Keratinocyte (primary cell): ENCODE results near the gene AUH. TPM values are rescaled to one million over a fixed set of nuclear protein-coding genes. Genes with fewer than 3 reads are reported as not detected.

Experiments
- DNase-seq: peaks from one replicate; pipeline ENCODE4 v3.0.0-alpha.2; 2011; ENCODE audit warnings: low read depth, missing footprints, low spot score
- FAIRE-seq: peaks from 2 replicates; lab custom pipeline; 2011; peaks lifted over from hg19 to GRCh38; lab: Jason Lieb, UNC
- H2AFZ ChIP-seq: 2 replicates; pipeline ENCODE4 v1.6.0; 2012; ENCODE audit warnings: low read length, control low read depth, inconsistent platforms; ENCODE audit not compliant: control insufficient read depth
- H3K27ac ChIP-seq: 2 replicates; pipeline ENCODE4 v1.5.1; 2011; ENCODE audit warnings: low read length; ENCODE audit not compliant: control insufficient read depth, insufficient read depth
- H3K27me3 ChIP-seq: 3 replicates; pipeline ENCODE4 v1.6.0; 2011; ENCODE audit warnings: low read length; ENCODE audit not compliant: control insufficient read depth, insufficient read depth; ENCODE audit errors: extremely low read depth
- H3K36me3 ChIP-seq, 2 experiments: 2 replicates in 1 of 2; 3 replicates in 1 of 2; pipeline ENCODE4 v1.5.1; 2011; ENCODE audit warnings: low read length in 2 of 2, mild to moderate bottlenecking in 1 of 2; ENCODE audit not compliant: control insufficient read depth in 2 of 2, insufficient read depth in 2 of 2; ENCODE audit errors: extremely low read depth in 1 of 2
- H3K4me1 ChIP-seq: 3 replicates; pipeline ENCODE4 v1.5.1; 2011; ENCODE audit warnings: low read length; ENCODE audit not compliant: control insufficient read depth, insufficient read depth; ENCODE audit errors: extremely low read depth
- H3K4me2 ChIP-seq: 3 replicates; pipeline ENCODE4 v1.6.0; 2011; ENCODE audit warnings: low read depth, low read length; ENCODE audit not compliant: control insufficient read depth, insufficient read depth; ENCODE audit errors: extremely low read depth
- H3K4me3 ChIP-seq, 3 experiments: fragments of 200-600 bp in 1 of 3; sonication (generic) in 1 of 3; 2 replicates in 2 of 3; 3 replicates in 1 of 3; pipeline ENCODE4 v1.5.1; 2011 to 2016; ENCODE audit warnings: low read length in 3 of 3, mild to moderate bottlenecking in 3 of 3, control low read depth in 2 of 3, inconsistent platforms in 1 of 3, low read depth in 1 of 3, mixed read lengths in 1 of 3, mixed run types in 1 of 3, moderate library complexity in 1 of 3; ENCODE audit not compliant: control insufficient read depth in 2 of 3, insufficient read depth in 2 of 3; ENCODE audit errors: extremely low read depth in 1 of 3
- H3K79me2 ChIP-seq: 2 replicates; pipeline ENCODE4 v1.6.0; 2012; ENCODE audit warnings: low read length; ENCODE audit not compliant: control insufficient read depth, insufficient read depth
- H3K9ac ChIP-seq: 3 replicates; pipeline ENCODE4 v1.6.0; 2011; ENCODE audit warnings: low read length; ENCODE audit not compliant: control insufficient read depth, insufficient read depth; ENCODE audit errors: extremely low read depth
- H3K9me1 ChIP-seq: 3 replicates; pipeline ENCODE4 v1.6.0; 2011; ENCODE audit warnings: low read length; ENCODE audit not compliant: control insufficient read depth, insufficient read depth; ENCODE audit errors: extremely low read depth
- H3K9me3 ChIP-seq: 2 replicates; pipeline ENCODE4 v1.5.1; 2012; ENCODE audit warnings: low read depth, low read length; ENCODE audit not compliant: control insufficient read depth
- H4K20me1 ChIP-seq: 3 replicates; pipeline ENCODE4 v1.6.0; 2011; ENCODE audit warnings: low read length; ENCODE audit not compliant: control insufficient read depth, insufficient read depth; ENCODE audit errors: extremely low read depth
- EZH2 ChIP-seq: IDR thresholded peaks from one replicate; pipeline ENCODE4 v1.6.1; 2012; ENCODE audit warnings: inconsistent platforms, mild to moderate bottlenecking, low read length, moderate library complexity
- dilution Hi-C: fragments of 300-500 bp; cut with MboI; formaldehyde crosslinking; loops from one replicate; pipeline ENCODE4 v1.7.0; 2020; ENCODE audit warnings: low sequenced_read_pairs; ENCODE audit not compliant: extremely low pct_ligation_motif_present
- polyA plus RNA-seq, 5 experiments: library from polyadenylated mRNA; depleted of rRNA in 3 of 5; stranded (reverse) in 3 of 5; stranded (forward) in 1 of 5; unstranded in 1 of 5; fragments of >200 nt; gene quantifications; 1 replicate in 1 of 5; 2 replicates in 3 of 5; 3 replicates in 1 of 5; pipeline versions ENCODE4 v1.2.1 to v1.2.3, GENCODE V29; 2011 to 2012; ENCODE audit warnings: missing spikeins in 2 of 5, low read depth in 1 of 5, low replicate concordance in 1 of 5
- TF ChIP-seq, protein P1 (sequence below), 3 experiments: IDR thresholded peaks in 1 of 3; conservative IDR thresholded peaks in 1 of 3; optimal IDR thresholded peaks in 1 of 3; 2 replicates in 2 of 3; 3 replicates in 1 of 3; pipeline versions ENCODE3 to v1.5.1; 2011; ENCODE audit warnings: low read length in 3 of 3, mild to moderate bottlenecking in 3 of 3, moderate library complexity in 2 of 3, control low read depth in 1 of 3, inconsistent platforms in 1 of 3; ENCODE audit not compliant: insufficient read depth in 2 of 3; ENCODE audit errors: extremely low read depth in 1 of 3

The AUH gene
- polyA plus RNA-seq, 1 donor (not counting 4 experiments of a cell fraction or from before 2014, with no cell fraction given), result 5.5 TPM

DNA sequence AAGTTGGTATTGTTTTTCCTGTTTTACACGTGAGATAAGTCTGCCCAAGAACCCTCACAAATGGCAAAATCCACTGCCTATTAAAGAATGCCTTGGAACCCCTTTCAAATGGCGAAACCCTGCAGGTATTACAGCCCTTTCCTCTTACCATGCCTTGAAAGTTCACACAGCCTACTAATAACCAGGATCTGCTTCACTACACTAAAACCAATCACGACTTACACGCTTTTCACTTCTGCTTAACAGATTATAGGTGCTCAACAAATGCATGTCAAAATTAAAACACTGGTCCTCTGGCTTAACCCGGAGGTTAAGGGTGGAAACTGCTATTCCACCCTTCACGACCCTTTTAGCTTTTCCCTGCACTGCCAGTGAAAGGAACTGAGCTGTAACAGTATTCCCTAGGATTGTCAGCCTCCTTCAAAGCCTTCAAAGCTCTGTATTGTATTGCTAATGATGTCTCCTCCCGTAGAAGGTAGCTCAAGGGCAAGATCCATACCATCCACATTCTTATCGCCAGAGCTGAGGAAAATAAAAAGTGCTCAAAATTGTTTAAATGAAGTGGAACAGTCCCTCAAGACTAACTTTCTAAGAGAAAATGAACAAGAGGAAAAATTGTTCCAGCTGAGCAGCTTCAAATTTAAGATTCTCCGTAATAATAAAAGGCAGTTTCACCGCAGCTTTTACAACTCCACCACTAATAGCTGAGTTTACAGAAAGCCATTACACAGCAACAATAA is 997 bp downstream of the AUH start:
- Histone ChIP-seq H2AFZ (peak overlapping the region; percentile 97), H4K20me1 (no peaks in the 10 kb centered on the region), H3K4me1 (peaks cover 18% of the 10 kb centered on the region), H3K4me2 (peak overlapping the region; percentile 98), H3K27ac (peak overlapping the region; percentile 77), H3K79me2 (peaks cover 16% of the 10 kb centered on the region), H3K9ac (peak overlapping the region; percentile 87), H3K9me3 (no peaks in the 10 kb centered on the region), H3K9me1 (no peaks in the 10 kb centered on the region), H3K27me3 (no peaks in the 10 kb centered on the region), H3K36me3 (peaks cover 0 to 6% of the 10 kb centered on the region in 2 experiments), H3K4me3 (peak overlapping the region; percentile 74 to 88 (median 87))
- dilution Hi-C loops, result no loop called here
- DNase-seq (no peak), FAIRE-seq (no peak)
- TF ChIP-seq, protein P1, sequence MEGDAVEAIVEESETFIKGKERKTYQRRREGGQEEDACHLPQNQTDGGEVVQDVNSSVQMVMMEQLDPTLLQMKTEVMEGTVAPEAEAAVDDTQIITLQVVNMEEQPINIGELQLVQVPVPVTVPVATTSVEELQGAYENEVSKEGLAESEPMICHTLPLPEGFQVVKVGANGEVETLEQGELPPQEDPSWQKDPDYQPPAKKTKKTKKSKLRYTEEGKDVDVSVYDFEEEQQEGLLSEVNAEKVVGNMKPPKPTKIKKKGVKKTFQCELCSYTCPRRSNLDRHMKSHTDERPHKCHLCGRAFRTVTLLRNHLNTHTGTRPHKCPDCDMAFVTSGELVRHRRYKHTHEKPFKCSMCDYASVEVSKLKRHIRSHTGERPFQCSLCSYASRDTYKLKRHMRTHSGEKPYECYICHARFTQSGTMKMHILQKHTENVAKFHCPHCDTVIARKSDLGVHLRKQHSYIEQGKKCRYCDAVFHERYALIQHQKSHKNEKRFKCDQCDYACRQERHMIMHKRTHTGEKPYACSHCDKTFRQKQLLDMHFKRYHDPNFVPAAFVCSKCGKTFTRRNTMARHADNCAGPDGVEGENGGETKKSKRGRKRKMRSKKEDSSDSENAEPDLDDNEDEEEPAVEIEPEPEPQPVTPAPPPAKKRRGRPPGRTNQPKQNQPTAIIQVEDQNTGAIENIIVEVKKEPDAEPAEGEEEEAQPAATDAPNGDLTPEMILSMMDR (optimal IDR thresholded peaks at IDR 0.05 in 1 of 3, IDR thresholded peaks at IDR 0.05 in 1 of 3, conservative IDR thresholded peaks at IDR 0.05 in 1 of 3; ENCODE audit: extremely low read depth in 1 of 3, insufficient read depth in 2 of 3, low read length in 3 of 3), result no peak
- no peak for TF ChIP-seq EZH2

GRCh38 chr9:91359734-91360470 is 1.8 kb downstream of the AUH start:
- Histone ChIP-seq H3K27ac (no peak overlapping the region), H3K4me1 (peaks cover 18% of the 10 kb centered on the region), H3K36me3 (peaks cover 0 to 6% of the 10 kb centered on the region in 2 experiments), H4K20me1 (no peaks in the 10 kb centered on the region), H3K4me3 (peak overlapping the region in 2 of 3 experiments; percentile 87 to 88), H3K27me3 (no peaks in the 10 kb centered on the region), H3K79me2 (peaks cover 16% of the 10 kb centered on the region), H3K4me2 (peak overlapping the region; percentile 98), H2AFZ (no peak overlapping the region), H3K9ac (no peak overlapping the region), H3K9me1 (no peaks in the 10 kb centered on the region), H3K9me3 (no peaks in the 10 kb centered on the region)
- no peak for TF ChIP-seq EZH2
- TF ChIP-seq, protein P1 (optimal IDR thresholded peaks at IDR 0.05 in 1 of 3, IDR thresholded peaks at IDR 0.05 in 1 of 3, conservative IDR thresholded peaks at IDR 0.05 in 1 of 3; ENCODE audit: extremely low read depth in 1 of 3, insufficient read depth in 2 of 3, low read length in 3 of 3), result no peak
- DNase-seq (no peak), FAIRE-seq (peak; percentile 5)
- dilution Hi-C loops, result no loop called here
